ENCODE results near the gene SERPINA3.
"Not testable (repeated sequence)": the region's sequence is repeated elsewhere in the genome, so short reads cannot be mapped to it uniquely, and the experiment has no call there.

Gene SERPINA3

GRCh38 chr14:94637814-94638213 lies 25.6 kb downstream of the SERPINA3 start:
- not testable (repeated sequence) for DNase-seq

GRCh38 chr14:94638339-94638738 lies 26.1 kb downstream of the SERPINA3 start:
- no peak for DNase-seq

- no peak for DNase-seq
Observed at GRCh38 chr14:94638961-94639817, 27.0 kb downstream of the SERPINA3 start.

GRCh38 chr14:94640721-94641631 lies 28.8 kb downstream of the SERPINA3 start:
- no peak for DNase-seq

GRCh38 chr14:94641632-94641955 lies 29.4 kb downstream of the SERPINA3 start:
- DNase-seq: no peak

- no peak for DNase-seq
Observed at GRCh38 chr14:94643316-94644101, 31.3 kb downstream of the SERPINA3 start.

- no peak for DNase-seq
Observed at GRCh38 chr14:94644102-94644535, 31.9 kb downstream of the SERPINA3 start.

- no peak for DNase-seq
Observed at GRCh38 chr14:94646066-94646465, 33.9 kb downstream of the SERPINA3 start.

GRCh38 chr14:94646481-94646880 lies 34.3 kb downstream of the SERPINA3 start:
- no peak for DNase-seq

- DNase-seq: no peak
Observed at GRCh38 chr14:94648801-94649200, 36.6 kb downstream of the SERPINA3 start.

GRCh38 chr14:94649543-94650443 lies 37.6 kb downstream of the SERPINA3 start:
- DNase-seq: no peak

- DNase-seq: no peak
Observed at GRCh38 chr14:94650444-94650775, 38.2 kb downstream of the SERPINA3 start.

- DNase-seq: no peak
Observed at GRCh38 chr14:94650806-94651805, 38.9 kb downstream of the SERPINA3 start.

- no peak for DNase-seq
Observed at GRCh38 chr14:94653321-94653720, 41.1 kb downstream of the SERPINA3 start.

- DNase-seq: no peak
Observed at GRCh38 chr14:94654071-94654861, 42.1 kb downstream of the SERPINA3 start.

GRCh38 chr14:94655169-94655710 lies 43.0 kb downstream of the SERPINA3 start:
- no peak for DNase-seq

- DNase-seq: no peak
Observed at GRCh38 chr14:94656043-94656442, 43.9 kb downstream of the SERPINA3 start.

GRCh38 chr14:94659256-94659655 lies 47.1 kb downstream of the SERPINA3 start:
- DNase-seq: no peak

GRCh38 chr14:94659901-94660300 lies 47.7 kb downstream of the SERPINA3 start:
- DNase-seq: no peak

Data from activated CD4-positive, CD25-positive, alpha-beta regulatory T cell treated with anti-CD3 and anti-CD28 coated beads, Interleukin-2, amount 50 U/mL, for 72 hours (primary cell).